ENCODE results near the gene LMBR1.
A peak's percentile ranks its signal among the peaks of the same experiment; 100 is the strongest.
"Not testable (repeated sequence)": the region's sequence is repeated elsewhere in the genome, so short reads cannot be mapped to it uniquely, and the experiment has no call there.

The LMBR1 gene

GRCh38 chr7:156655983-156656382, 237.0 kb downstream of the LMBR1 start:
- no peaks in the 10 kb centered on the region for H3K36me3 ChIP-seq
- no peaks in the 10 kb centered on the region for H3K4me1 ChIP-seq
- TF ChIP-seq, protein P1, sequence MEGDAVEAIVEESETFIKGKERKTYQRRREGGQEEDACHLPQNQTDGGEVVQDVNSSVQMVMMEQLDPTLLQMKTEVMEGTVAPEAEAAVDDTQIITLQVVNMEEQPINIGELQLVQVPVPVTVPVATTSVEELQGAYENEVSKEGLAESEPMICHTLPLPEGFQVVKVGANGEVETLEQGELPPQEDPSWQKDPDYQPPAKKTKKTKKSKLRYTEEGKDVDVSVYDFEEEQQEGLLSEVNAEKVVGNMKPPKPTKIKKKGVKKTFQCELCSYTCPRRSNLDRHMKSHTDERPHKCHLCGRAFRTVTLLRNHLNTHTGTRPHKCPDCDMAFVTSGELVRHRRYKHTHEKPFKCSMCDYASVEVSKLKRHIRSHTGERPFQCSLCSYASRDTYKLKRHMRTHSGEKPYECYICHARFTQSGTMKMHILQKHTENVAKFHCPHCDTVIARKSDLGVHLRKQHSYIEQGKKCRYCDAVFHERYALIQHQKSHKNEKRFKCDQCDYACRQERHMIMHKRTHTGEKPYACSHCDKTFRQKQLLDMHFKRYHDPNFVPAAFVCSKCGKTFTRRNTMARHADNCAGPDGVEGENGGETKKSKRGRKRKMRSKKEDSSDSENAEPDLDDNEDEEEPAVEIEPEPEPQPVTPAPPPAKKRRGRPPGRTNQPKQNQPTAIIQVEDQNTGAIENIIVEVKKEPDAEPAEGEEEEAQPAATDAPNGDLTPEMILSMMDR (IDR thresholded peaks at IDR 0.05; ENCODE audit: low read depth, low read length) = no peak
- H3K4me3 ChIP-seq (ENCODE audit: low read depth, low read length) = no peak overlapping the region
- no peak for DNase-seq
- no peaks in the 10 kb centered on the region for H3K9me3 ChIP-seq
- H3K27me3 ChIP-seq = no peaks in the 10 kb centered on the region

DNA sequence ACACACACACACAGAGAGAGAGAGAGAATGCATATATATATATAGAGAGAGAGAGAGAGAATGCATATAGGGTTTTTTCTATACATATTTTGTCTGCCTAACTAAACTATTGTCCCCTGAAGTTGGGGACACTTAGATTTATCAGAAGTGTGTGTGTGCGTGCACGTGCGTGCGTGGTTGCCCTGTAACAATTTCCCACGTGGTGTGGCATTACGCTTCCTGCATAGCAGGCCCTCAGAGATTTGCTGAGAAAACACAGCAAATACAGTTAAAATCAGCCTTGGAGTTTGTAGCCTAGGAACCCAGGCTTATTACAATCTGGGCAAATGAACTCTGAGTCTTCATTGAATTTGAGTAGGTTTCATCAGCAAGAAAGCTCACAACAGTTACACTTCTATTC, 237.7 kb downstream of the LMBR1 start:
- TF ChIP-seq, protein P1 (IDR thresholded peaks at IDR 0.05; ENCODE audit: low read depth, low read length) = no peak
- H3K36me3 ChIP-seq = no peaks in the 10 kb centered on the region

GRCh38 chr7:156654511-156655234, 238.3 kb downstream of the LMBR1 start:
- TF ChIP-seq, protein P1 (IDR thresholded peaks at IDR 0.05; ENCODE audit: low read depth, low read length) = no peak
- no peaks in the 10 kb centered on the region for H3K4me1 ChIP-seq
- no peak for DNase-seq

More for the DNA sequence above, 237.7 kb downstream of the LMBR1 start:
- Histone ChIP-seq H3K4me1 (no peaks in the 10 kb centered on the region), H3K9me3 (no peaks in the 10 kb centered on the region), H3K4me3 (ENCODE audit: low read depth, low read length) (no peak overlapping the region), H3K27me3 (no peaks in the 10 kb centered on the region)
- no peak for DNase-seq

GRCh38 chr7:156652886-156653568, 240.0 kb downstream of the LMBR1 start:
- Histone ChIP-seq H3K4me1 (no peaks in the 10 kb centered on the region), H3K9me3 (no peaks in the 10 kb centered on the region), H3K36me3 (no peaks in the 10 kb centered on the region), H3K27me3 (no peaks in the 10 kb centered on the region), H3K4me3 (ENCODE audit: low read depth, low read length) (no peak overlapping the region)
- TF ChIP-seq, protein P1 (IDR thresholded peaks at IDR 0.05; ENCODE audit: low read depth, low read length) = no peak
- DNase-seq = no peak

More at GRCh38 chr7:156654511-156655234, 238.3 kb downstream of the LMBR1 start:
- H3K9me3 ChIP-seq = no peaks in the 10 kb centered on the region
- H3K36me3 ChIP-seq = no peaks in the 10 kb centered on the region
- H3K27me3 ChIP-seq = no peaks in the 10 kb centered on the region
- no peak overlapping the region for H3K4me3 ChIP-seq (ENCODE audit: low read depth, low read length)

DNA sequence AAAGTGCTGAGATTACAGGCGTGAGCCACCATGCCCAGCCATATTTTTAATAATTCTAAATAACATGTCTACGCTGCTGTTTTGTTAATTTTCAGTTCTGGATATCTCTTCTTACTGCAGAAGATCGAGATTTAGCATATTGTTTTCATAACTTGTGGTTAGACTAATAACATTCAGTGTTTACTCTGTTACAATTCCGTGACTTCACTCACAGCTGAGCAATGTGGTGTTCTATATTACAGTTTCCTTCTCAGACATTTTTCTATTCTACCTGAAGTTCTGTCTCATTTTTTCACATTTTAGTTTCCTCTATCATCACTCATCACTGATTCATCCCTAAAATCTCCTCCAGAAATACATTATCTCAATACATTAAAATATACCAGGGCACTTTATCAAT, 241.5 kb downstream of the LMBR1 start:
- Histone ChIP-seq H3K9me3 (no peaks in the 10 kb centered on the region), H3K4me1 (no peaks in the 10 kb centered on the region), H3K36me3 (no peaks in the 10 kb centered on the region), H3K4me3 (ENCODE audit: low read depth, low read length) (no peak overlapping the region), H3K27me3 (no peaks in the 10 kb centered on the region)
- DNase-seq = no peak
- TF ChIP-seq, protein P1 (IDR thresholded peaks at IDR 0.05; ENCODE audit: low read depth, low read length) = no peak

DNA sequence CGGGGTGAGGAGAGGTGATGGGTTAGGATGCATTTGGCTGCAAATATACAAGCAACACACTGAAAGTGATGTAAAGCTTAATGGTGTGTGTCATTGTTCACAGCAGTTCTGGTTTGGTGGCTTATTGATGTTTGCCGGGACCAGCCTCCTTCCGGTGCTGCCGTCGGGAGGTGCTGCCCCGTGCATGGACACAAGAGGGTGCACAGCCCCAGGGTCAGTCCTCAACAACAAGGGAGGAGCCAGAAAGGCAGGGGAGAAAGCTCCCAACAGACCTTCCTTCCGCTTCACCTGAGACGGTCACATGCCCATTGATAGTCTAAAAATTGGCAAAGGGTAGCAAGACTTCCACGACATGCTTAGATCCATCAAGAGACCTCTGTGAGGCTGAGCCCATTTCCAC, 242.9 kb downstream of the LMBR1 start:
- Histone ChIP-seq H3K9me3 (no peaks in the 10 kb centered on the region), H3K4me3 (ENCODE audit: low read depth, low read length) (no peak overlapping the region), H3K4me1 (no peaks in the 10 kb centered on the region), H3K27me3 (no peaks in the 10 kb centered on the region), H3K36me3 (no peaks in the 10 kb centered on the region)
- TF ChIP-seq, protein P1 (IDR thresholded peaks at IDR 0.05; ENCODE audit: low read depth, low read length) = peak; percentile 70
- peak; percentile 69 for DNase-seq

DNA sequence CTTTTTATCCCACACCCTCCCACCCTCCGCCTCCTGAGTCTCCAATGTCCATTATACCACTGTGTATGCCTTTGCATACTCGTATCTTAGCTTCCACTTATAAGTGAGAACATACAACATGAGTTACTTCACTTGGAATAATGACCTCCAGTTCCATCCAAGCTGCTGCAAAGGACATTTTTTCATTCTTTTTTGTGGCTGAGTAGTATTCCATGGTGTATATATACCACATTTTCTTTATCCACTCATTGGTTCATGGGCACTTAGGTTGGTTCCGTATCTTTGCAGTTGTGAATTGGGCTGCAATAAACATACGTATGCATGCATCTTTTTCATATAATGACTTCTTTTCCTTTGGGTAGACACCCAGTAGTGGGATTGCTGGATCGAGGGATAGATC, 245.7 kb downstream of the LMBR1 start:
- H3K36me3 ChIP-seq; H3K4me3 ChIP-seq (ENCODE audit: low read depth, low read length); H3K27me3 ChIP-seq; DNase-seq; H3K4me1 ChIP-seq; H3K9me3 ChIP-seq: not testable (repeated sequence)

Data from BE2C (cell line).